HG03159 (cell line): Measurements from ENCODE around the gene TSEN15.
"Not testable (repeated sequence)": the region's sequence is repeated elsewhere in the genome, so short reads cannot be mapped to it uniquely, and the experiment has no call there.

Source experiments
- ATAC-seq: cut with Tn5 transposase; IDR thresholded peaks from one replicate; pipeline ENCODE4 v1.9.1; 2021; ENCODE audit warnings: mild to moderate bottlenecking, moderate library complexity; ENCODE audit not compliant: unreplicated experiment

The TSEN15 gene

GRCh38 chr1:184096005-184096404, 44.5 kb downstream of the TSEN15 start:
- ATAC-seq: no peak

- ATAC-seq: not testable (repeated sequence)
These were observed 45.0 kb downstream of the TSEN15 start for GRCh38 chr1:184096580-184096979.

- no peak for ATAC-seq
These were observed 49.6 kb downstream of the TSEN15 start for GRCh38 chr1:184101141-184101540.

GRCh38 chr1:184101571-184101970, 50.0 kb downstream of the TSEN15 start:
- no peak for ATAC-seq

GRCh38 chr1:184110272-184111204, 59.0 kb downstream of the TSEN15 start:
- no peak for ATAC-seq

- no peak for ATAC-seq
These were observed 60.8 kb downstream of the TSEN15 start for GRCh38 chr1:184112176-184112948.

- no peak for ATAC-seq
These were observed 61.7 kb downstream of the TSEN15 start for GRCh38 chr1:184113251-184113650.

- ATAC-seq: no peak
These were observed 63.4 kb downstream of the TSEN15 start for GRCh38 chr1:184114818-184115398.

GRCh38 chr1:184116287-184116686, 64.8 kb downstream of the TSEN15 start:
- ATAC-seq: no peak

- ATAC-seq: no peak
These were observed 66.5 kb downstream of the TSEN15 start for GRCh38 chr1:184118046-184118445.
